Measurements from ENCODE around the gene BLVRB.

The BLVRB gene

DNA sequence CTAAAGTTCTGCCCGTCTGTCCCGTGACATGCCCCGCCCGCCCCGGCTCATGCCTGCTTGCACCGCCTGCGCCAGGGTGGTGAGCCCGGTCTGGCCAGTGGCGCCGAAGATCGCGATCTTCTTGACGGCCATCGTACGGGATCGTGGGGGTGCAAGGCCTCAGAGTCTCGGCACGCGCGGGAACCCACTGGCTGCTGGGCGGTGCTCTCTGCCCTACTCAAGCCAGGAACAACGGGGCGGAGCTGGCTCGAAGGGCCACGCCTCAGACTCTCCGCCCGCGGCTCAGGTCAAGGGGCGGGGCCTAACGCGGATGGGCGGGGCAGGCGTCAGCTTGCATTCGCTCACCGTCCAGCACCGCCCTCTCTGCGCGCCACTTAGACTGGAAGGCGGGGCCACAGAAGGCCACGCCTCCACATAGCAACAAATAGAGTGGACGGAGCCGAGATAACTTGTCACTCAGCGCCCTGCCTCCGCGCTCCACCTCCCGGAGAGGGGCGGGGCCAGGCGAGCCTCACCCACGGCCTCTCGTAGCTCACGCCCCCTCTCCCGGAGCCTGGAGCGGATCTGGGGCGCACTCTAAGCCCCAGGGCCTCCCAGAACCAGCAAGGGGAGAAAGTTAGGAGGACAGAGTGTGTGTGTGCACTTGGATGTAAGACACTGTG, at the start of gene BLVRB:
Gene BLVRB, minus strand, starts transcription at position 189 of the 662 bp plus-strand sequence. Its CDS starts 57 bp downstream, at position 132.
- DNase-seq (ENCODE audit: low read depth) = peak; percentile 100
- TF ChIP-seq, protein P1, sequence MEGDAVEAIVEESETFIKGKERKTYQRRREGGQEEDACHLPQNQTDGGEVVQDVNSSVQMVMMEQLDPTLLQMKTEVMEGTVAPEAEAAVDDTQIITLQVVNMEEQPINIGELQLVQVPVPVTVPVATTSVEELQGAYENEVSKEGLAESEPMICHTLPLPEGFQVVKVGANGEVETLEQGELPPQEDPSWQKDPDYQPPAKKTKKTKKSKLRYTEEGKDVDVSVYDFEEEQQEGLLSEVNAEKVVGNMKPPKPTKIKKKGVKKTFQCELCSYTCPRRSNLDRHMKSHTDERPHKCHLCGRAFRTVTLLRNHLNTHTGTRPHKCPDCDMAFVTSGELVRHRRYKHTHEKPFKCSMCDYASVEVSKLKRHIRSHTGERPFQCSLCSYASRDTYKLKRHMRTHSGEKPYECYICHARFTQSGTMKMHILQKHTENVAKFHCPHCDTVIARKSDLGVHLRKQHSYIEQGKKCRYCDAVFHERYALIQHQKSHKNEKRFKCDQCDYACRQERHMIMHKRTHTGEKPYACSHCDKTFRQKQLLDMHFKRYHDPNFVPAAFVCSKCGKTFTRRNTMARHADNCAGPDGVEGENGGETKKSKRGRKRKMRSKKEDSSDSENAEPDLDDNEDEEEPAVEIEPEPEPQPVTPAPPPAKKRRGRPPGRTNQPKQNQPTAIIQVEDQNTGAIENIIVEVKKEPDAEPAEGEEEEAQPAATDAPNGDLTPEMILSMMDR (IDR thresholded peaks at IDR 0.05; ENCODE audit: insufficient read depth, low read depth, low read length, missing control alignments) = no peak
- peak within 1 kb of the TSS; percentile 84 for H3K4me3 ChIP-seq (ENCODE audit: low read depth, low read length)

DNA sequence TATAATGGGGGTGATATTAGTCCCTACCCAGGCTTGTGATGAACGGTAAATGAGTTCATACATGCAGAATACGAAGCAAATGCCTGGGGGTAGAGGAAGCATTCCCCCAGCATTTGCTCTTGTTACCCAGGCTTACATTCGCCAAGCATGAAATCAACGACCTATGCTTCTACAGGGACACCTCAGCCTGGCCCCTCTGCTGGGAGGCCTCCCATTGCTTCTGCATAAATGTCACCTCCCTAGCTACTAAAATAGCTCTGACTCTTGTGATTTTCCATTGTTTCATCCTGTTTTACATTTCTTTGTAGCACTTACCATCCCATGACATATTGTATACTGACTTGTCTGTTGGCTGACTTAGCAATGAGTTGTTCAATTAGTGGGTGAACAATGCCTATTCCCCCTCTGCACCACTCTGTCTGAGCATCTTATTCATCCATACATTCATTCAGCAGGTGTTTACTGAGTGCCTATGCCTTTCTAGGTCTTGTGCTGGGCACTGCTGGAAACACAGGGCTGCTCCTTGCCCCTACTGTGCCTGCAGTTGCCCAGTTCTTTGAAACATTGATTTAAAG, 48.3 kb upstream of the BLVRB start:
- no peak for DNase-seq (ENCODE audit: low read depth)
- TF ChIP-seq, protein P1 (IDR thresholded peaks at IDR 0.05; ENCODE audit: insufficient read depth, low read depth, low read length, missing control alignments) = no peak
- H3K4me3 ChIP-seq (ENCODE audit: low read depth, low read length) = no peak overlapping the region

DNA sequence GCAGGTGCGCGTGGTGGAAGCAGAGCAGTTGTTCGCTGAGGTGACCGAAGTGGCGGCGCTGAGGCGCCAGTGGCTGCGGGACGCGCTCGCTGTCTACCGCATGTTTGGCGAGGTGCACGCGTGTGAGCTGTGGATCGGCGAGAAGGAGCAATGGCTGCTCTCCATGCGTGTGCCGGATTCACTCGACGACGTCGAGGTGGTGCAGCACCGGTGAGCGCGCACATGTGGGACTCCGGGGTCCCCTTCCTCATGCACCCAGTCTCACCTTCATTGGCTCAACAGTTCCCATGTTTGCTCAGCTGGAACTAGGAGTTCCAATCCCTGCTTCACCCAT, 47.8 kb upstream of the BLVRB start:
- no peak overlapping the region for H3K4me3 ChIP-seq (ENCODE audit: low read depth, low read length)
- DNase-seq (ENCODE audit: low read depth) = no peak
- TF ChIP-seq, protein P1 (IDR thresholded peaks at IDR 0.05; ENCODE audit: insufficient read depth, low read depth, low read length, missing control alignments) = no peak

DNA sequence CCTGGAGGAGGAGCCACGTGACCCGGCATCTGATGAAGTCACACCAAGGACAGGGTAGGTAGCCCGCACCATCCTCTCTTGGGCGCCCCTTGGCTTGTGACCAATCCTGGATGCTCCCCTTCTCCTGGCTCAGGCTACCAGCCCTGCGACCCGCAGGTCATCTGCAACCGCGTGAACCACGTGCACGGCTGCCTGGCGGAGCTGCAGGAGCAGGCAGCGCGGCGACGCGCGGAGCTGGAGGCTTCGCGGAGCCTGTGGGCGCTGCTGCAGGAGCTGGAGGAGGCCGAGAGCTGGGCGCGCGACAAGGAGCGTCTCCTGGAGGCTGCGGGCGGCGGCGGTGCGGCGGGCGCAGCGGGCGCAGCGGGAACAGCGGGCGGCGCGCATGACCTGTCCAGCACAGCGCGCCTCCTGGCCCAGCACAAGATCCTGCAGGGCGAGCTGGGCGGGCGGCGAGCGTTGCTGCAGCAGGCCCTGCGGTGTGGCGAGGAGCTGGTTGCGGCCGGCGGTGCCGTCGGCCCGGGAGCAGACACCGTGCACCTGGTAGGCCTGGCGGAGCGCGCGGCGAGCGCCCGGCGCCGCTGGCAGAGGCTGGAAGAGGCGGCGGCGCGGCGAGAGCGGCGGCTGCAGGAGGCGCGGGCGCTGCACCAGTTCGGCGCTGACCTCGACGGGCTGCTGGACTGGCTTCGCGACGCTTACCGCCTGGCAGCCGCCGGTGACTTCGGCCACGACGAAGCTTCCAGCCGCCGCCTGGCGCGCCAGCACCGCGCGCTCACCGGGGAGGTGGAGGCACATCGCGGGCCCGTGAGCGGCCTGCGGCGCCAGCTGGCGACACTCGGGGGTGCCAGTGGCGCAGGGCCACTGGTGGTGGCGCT, 47.2 kb upstream of the BLVRB start:
- no peak overlapping the region for H3K4me3 ChIP-seq (ENCODE audit: low read depth, low read length)
- DNase-seq (ENCODE audit: low read depth) = no peak
- TF ChIP-seq, protein P1 (IDR thresholded peaks at IDR 0.05; ENCODE audit: insufficient read depth, low read depth, low read length, missing control alignments) = no peak

DNA sequence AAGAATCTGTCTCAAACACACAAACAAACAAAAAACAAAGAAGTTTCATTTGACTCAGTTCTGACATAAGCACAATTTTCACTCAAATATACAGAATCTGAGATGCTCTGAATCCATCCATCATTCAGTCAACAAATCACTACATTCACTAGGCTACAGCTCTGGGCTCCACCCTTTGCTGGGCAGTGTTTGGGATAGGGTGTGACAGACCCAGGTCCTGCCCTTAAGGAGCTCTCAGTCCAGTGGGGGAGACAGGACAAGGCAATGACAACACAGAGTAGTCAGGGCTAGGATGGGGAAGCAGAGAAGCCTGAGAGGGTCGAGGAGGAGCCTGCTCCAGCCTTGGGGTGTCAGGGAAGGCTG, 46.5 kb upstream of the BLVRB start:
- no peak overlapping the region for H3K4me3 ChIP-seq (ENCODE audit: low read depth, low read length)

DNA sequence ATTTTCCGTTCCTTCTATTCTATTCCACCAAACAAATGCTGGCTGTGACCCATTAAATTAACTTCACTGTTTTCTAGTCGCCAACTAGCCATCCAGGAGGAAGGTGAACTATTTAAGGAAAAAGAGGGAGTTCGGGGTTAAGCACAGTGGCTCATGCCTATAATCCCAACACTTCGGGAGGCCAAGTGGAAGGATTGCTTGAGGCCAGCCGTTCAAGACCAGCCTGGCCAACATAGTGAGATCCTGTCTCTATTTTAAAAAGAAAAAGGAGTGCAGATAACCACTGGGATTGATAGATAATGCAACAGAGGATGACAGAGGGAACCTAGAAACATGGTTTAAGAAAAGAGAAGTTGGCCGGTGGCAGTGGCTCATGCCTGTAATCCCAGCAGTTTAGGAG, 45.9 kb upstream of the BLVRB start:
- TF ChIP-seq, protein P1 (IDR thresholded peaks at IDR 0.05; ENCODE audit: insufficient read depth, low read depth, low read length, missing control alignments) = no peak

More for the DNA sequence above, 46.5 kb upstream of the BLVRB start:
- no peak for DNase-seq (ENCODE audit: low read depth)
- TF ChIP-seq, protein P1 (IDR thresholded peaks at IDR 0.05; ENCODE audit: insufficient read depth, low read depth, low read length, missing control alignments) = no peak

More for the DNA sequence above, 45.9 kb upstream of the BLVRB start:
- DNase-seq (ENCODE audit: low read depth) = no peak
- no peak overlapping the region for H3K4me3 ChIP-seq (ENCODE audit: low read depth, low read length)

Data from GM12865 (cell line).